HCT116 (cell line): Measurements from ENCODE around the gene PRPF38A.

Experiments
- CTCF ChIP-seq, 3 experiments: fragments of 200-600 bp in 1 of 3; sonication (generic) in 1 of 3; IDR thresholded peaks in 2 of 3; conservative IDR thresholded peaks in 1 of 3; 2 replicates each; pipeline ENCODE4 v1.5.1; 2012 to 2017; ENCODE audit warnings: low read depth in 2 of 3, low read length in 2 of 3, antibody characterized with exemption in 1 of 3, borderline replicate concordance in 1 of 3, control low read depth in 1 of 3, mild to moderate bottlenecking in 1 of 3, mixed read lengths in 1 of 3, mixed run types in 1 of 3, moderate library complexity in 1 of 3; ENCODE audit not compliant: insufficient read depth in 1 of 3
- RAD21 ChIP-seq: IDR thresholded peaks from 2 replicates; pipeline ENCODE4 v1.6.1; 2012; ENCODE audit warnings: low read depth, mild to moderate bottlenecking
- SP1 ChIP-seq: IDR thresholded peaks from 2 replicates; pipeline ENCODE4 v1.6.1; 2012; ENCODE audit warnings: low read depth
- ZNF274 ChIP-seq: fragments of 200-500 bp; sonication (Bioruptor generic); IDR thresholded peaks from 2 replicates; pipeline ENCODE4 v1.6.1; 2014; ENCODE audit warnings: mild to moderate bottlenecking, low read depth, low read length, inconsistent platforms

- TF ChIP-seq SP1 (no peak), CTCF (IDR thresholded peaks at IDR 0.05 in 2 of 3, conservative IDR thresholded peaks at IDR 0.05 in 1 of 3; ENCODE audit: borderline replicate concordance in 1 of 3, insufficient read depth in 1 of 3, low read depth in 2 of 3, low read length in 2 of 3) (no peak), RAD21 (no peak), ZNF274 (no peak)
Observed at GRCh38 chr1:52444463-52444862, 40.1 kb downstream of the PRPF38A start.
